GM21515 (cell line): ENCODE results near the gene WHRN.

Experiments
- ATAC-seq: cut with Tn5 transposase; IDR thresholded peaks from one replicate; pipeline ENCODE4 v1.9.1; 2021; ENCODE audit not compliant: unreplicated experiment

The WHRN gene

DNA sequence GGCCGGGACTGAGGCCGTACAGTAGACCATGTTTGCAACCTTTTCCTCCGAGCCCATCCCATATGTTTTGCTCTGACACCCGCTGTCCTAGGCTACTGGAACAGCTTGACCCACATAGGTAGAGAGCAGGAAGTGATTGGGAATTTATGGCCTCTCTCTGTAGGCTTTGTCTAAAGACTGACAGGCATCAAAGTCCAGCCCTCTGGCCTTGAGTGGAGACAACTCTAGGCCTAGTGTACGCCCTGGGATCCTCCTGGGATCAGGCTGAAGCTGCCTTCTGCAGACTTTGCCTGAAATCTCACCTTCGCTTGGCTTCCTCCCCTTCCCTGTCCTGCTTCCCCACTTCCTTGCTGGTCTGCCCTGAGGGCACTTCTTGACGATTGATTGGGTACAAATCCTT lies 103.9 kb downstream of the WHRN start:
- no peak for ATAC-seq

DNA sequence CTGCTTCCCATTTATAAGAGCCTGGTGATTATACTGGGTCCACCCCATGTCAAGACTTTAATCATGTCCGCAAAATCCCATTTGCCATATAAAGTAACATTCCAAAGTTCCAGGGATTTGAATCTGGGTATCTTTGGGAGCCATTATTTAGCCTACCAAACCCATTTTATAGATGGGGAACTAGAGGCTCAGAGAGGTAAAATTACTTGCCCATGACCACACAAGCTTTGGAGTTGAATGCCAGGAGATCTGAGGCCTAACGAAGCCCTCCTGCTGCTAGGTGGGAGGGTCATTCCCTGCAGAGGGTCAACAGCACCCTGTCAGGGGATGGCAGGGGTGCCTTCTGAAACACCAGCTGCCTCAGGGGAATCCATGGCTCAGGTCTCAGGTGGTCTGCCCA lies 104.5 kb downstream of the WHRN start:
- no peak for ATAC-seq

DNA sequence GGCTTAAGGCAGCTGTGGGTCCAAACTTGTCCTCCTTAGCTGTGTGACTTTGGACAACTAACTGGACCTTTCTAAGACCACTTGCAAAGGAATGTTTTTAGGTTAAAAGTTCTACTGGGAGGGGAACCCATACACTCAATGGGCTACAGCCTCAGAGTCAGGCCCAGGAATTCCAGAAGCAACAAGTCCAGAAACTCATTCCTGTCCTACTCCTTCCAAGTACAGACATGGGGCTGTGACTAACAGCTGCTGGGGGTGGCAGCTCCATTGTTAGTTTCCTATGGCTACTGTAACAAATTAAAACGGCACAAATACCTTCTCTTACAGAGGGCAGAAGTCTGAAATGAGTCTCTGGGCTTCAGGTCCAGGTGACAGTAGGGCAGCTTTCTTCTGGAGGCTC lies 105.1 kb downstream of the WHRN start:
- ATAC-seq, result no peak

DNA sequence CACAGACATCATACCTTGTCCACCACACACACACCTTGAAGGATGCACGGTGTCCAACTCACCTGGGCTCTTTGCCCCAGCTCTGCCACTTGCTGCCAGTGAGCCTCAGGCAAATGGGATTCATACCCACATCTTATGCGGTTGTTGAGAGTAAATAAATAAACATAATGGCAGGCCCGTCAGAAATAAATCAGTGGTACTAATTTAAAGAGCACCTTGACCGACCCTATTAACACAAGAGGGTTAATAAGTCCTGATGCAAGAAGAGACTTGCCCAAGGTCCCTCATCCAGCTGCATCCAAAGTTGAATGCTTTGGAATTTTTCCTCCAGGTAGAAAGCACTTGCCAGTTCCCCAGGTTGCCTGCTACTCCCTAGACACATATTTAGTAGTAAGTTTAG lies 105.9 kb downstream of the WHRN start:
- ATAC-seq, result no peak

DNA sequence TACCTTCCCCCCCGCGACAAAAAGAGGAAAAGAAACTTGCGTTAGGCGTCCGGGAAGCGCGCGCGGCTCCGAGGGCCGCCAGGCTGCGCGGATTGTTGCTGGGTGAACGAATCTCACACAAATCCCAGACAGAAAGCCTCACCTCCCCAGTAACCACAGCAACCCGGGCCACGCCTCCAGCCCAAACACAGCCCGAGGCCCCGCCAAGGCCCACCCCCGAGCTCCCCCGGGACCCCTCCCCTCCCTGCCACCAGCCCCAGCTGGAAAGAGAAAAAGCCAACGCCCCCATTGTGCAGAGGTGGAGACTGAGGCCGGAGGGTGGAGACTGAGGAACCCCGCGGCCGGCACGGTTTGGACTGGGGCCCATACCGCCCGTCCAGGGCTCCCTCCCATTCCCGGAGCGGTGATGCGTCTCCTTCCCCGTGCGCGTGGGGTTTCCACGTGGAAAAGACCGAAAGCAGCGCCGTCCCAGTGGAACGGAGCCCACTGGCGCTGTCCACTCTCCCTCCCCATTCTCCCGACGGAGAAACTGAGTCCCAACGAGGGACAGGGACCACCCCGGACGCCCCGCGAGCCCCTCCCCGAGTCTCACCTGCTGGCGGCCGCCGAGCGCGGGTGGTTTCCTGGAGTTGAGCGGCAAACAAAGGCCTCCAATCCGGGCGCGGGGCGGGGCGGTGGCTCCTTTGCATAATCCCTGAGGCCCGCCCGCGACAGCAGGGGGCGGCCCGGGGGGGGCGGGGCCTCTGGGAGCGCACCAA lies 107.2 kb downstream of the WHRN start:
- ATAC-seq, result peak; percentile 78

DNA sequence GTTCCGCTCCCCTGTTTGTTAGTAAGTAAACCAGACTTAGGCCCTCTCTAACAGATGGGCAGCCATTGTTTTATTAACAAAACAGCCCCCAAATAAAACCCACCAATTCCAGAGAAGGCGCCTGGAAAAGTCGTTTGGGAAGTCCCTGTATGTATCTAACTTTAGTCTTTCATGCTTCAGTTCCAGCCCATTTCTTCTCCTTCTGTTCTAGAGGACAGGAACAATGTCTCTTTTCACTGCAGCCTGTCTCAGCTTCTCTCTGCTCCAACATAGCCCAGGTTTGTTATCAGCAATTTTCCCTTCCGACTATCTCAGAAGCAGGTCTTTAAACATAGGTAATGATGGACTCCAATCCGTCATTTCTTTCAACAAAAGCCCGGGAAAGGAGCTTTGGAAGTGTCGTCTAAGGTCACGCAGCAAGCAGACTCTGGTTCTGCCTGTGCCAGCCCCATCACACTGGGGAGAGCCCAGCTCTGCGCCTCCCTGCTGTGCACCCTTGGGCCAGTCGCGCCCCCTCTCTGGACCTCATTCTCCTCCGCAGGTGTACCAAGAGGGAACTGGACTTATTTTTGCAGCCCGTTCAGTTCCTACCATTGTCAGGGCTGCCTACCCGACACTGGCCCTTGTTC lies 107.9 kb downstream of the WHRN start:
- no peak for ATAC-seq

DNA sequence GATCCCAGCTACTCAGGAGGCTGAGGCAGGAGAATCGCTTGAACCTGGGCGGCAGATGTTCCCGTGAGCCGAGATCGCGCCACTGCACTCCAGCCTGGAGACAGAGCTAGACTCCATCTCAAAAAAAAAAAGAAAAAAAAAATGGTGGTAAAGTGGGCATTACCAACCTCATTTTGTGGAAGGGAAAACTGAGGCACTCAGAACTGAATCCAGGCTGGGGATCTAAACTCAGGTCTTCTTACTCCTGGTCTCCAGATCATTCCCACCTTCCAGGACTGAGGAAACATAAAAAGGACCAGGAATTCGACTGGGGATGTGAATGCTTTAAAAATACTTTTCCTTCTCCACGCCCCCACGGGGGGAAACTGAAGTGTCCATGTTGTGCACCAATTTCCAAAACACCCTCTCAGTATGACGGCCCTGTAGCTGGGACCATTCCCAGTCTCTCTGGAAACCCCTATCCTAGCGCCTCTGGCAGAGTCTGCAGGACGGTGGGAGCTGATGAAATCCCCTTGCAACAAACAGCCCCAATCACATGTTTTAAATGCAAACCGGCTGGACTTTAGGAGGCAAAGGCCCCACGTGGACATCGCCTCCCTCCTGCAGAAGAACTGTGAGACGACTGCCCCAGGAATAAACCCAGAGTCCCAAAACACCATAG lies 108.6 kb downstream of the WHRN start:
- ATAC-seq, result no peak

DNA sequence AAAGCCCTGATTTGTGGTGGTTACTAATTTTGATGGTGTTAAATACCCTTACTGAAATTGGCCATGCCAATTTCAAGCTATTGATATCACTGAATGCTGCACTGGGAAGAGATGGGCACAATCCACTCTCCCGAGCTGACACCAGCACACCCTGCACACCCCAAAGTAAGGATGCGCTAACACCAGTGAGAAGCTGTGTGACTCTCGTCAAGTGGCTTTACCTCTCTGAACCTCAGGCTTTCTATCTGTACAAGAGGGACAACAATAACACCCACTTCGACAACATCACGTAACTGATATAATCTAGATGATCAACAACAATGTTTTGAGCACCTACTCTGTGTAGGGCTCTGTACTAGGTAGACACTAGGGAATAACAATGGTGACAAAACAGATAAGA lies 109.5 kb downstream of the WHRN start:
- ATAC-seq, result no peak

DNA sequence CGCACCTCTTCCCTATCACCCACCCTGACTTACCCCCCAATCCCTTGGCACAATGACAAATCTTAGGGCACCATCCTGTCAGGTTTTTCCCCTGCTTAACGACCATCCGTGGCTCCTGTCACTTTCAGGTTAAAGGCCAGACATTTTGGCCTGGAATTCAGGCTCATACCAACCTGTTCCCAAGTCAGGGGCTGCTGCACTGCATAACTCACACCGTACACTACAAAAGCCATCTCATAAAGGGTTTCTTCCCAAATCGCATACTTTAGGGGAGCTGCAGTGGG lies 110.0 kb downstream of the WHRN start:
- ATAC-seq, result no peak

DNA sequence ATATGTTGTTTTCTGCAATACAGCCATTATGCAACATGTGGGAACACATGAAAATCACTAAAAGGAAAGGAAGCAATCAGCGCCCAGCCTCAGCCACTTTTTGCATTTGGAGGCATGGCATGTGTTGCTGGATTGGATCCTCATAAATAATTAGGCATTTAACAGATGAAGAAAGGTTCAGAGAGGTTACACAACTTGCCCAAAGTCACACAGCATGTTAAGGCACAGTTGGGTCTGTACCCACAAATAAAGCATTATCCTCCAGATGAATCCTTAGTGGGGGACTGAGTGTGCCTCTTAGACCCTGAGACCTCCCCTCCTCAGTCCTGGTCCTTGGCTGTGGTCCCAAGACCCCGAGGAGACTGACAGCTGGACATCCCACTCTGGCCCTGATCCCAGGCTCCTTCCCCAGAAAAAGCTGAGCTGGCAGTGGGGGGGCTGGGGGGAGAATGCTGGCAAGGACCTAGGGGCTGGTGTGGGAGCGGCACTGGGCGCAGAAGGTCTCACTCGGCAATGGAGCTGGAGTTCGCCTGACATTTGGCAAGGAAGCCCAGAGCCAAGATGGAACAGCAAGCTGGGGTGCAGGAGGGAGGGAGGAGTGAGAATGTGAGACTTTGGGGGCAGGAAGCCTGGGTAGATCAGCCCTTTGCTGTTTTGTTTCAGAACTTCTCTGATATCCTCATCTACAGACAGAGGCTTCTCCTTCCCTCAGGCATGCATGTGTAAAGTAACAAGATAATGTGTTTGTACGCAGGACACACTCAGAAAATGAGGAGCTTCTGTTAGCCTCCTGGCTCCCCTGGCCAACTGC lies 110.5 kb downstream of the WHRN start:
- ATAC-seq, result no peak

DNA sequence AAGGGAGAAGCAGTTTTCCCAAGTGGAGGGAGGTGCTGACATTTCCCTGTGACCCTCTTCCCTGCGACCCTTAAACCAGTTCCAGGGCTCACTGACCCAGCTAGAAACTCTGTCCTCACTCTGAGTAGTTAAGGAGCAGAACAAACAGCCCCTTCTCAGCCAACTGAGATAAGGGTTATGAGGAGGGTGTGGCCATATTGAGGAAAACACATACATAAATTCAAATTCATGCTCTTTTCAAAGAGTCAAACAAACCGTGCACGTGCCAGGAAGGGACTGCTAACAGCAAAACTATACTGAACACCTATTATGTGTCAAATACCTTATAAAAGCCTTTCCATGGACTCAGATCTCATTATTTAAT lies 112.5 kb downstream of the WHRN start:
- no peak for ATAC-seq

DNA sequence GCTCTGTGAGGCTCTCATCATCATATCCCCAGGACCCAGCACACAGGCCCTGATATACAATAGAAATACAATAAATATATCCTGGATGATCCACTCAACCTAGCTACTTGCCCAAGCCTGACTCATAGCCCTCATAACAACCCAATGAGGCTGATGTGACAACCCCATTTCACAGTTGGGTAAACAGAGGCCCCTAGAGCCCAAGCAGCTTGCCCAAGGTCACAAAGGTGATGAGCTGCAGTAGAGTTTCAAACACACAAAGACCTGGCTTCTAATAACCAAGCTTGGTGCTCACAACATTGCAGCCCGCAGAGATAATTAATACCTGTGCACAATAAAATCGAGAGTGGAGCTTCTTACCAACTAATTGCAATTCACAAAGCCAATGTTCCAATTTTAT lies 114.3 kb downstream of the WHRN start:
- no peak for ATAC-seq

DNA sequence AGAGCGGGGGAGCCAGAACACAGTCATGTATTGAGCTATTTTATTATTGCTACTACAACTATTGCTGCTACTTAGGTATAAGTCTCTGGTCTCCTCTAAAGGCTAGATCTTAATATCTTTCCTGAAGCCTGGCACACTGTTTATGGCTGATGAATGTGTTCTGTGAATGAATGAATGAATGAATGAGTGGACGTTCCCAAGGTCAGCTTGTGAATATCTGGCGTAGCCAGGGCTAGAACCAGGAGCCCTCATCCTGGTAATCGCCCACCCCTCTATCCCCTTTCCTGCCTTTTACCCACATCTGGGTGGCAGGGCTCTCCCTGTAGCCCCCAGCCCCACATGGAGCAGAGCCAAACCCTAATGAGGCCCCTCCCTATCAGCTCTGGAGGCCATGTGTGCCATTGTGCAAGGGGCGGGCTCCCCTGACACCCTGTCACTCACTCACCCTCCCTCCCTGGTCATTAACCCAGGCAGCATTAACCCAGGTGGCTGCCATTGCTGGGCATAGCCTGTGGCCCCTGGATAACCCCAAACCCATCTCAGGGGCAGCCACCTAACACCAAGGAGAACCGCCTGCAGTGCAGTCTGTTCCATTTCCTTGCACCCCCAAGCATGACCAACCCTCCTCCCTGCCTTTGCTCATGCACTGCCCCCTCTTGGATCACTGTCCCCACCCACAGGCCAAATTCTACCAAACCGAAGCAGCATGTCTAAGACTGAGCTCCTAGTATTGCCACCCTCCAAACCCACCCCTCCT lies 115.5 kb downstream of the WHRN start:
- no peak for ATAC-seq

DNA sequence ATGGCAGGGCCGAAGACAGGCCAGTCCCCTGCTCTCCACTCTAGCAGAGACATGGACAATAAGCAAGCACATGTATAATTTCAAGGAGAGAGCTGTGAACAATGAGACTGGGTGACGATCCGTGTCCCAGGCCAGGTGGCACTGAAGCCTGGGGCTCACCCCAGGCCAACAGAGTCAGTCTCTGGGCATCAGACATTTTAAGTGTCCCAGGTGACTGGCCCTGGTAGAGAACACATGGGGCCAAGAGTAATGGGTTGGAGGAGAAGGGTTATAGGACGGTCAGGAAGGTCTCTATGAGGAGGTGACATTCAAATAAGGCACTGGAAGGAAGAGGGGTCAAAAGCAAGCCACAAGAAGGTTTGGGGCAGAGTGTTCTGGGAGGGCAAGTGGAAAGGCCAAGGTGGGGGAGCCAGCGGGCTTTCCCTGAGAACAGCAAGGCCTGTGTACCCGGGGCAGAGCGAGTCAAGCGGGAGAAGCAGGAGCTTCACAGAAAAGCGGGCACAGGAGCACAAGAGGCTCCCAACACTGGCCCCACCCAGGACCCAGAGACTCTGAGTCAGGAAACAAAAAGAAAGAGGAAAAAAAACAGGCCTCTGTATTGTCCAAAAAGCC lies 116.4 kb downstream of the WHRN start:
- ATAC-seq, result no peak

DNA sequence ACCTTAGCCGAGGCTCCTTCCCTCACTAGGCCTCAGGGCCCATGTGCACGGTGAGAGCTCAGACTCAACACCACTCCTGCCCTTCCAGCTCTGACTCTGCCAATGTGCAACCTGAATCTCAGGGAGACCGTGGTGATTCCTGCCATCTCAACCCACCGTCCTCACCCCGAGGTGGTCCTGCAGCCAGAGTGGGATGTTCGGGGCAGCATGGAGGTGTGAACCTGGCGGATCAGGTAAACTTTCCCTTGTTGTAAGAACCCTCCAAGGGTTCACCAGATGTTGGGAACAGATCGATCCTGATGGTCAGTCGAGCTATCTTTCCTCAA lies 117.0 kb downstream of the WHRN start:
- ATAC-seq, result no peak

DNA sequence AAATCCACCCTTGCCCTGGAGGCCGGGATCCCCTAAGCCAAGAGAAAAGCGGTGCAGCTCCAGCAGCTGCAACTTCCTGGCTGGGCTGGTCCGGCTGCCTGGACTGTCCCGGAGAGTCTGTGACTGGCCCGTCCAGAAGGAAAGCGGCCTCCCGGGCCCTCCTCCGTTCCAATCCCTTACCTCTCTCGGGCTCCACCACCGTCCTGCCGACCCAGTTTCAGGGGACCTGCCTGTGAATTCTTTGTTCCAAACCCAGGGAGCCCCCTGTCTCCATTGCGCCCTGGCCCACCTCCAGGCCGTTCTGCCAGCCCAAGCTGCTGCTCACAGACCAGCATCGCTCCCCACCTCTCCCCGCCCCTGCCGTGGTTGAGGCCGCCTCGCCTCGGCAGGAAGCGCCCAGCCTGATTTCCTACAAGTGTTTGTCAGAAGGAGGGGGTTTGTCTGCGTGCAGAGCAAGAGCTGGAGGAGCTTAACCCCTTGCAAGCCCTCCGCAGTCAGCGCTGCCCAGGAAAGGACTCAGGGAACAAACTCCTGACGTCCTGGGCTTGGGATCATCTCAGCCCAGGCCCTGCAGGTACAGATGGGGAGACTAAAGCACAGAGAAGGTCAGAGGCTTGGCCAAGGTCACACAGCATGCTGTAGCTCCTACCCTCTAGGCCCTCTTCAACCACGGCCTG lies 117.5 kb downstream of the WHRN start, which contains the start of gene AKNA:
TSS of gene AKNA (minus strand) at position 303 of the 677 bp plus-strand sequence. CDS start 6,649 bp downstream, outside the sequence.
- peak; percentile 32 for ATAC-seq

DNA sequence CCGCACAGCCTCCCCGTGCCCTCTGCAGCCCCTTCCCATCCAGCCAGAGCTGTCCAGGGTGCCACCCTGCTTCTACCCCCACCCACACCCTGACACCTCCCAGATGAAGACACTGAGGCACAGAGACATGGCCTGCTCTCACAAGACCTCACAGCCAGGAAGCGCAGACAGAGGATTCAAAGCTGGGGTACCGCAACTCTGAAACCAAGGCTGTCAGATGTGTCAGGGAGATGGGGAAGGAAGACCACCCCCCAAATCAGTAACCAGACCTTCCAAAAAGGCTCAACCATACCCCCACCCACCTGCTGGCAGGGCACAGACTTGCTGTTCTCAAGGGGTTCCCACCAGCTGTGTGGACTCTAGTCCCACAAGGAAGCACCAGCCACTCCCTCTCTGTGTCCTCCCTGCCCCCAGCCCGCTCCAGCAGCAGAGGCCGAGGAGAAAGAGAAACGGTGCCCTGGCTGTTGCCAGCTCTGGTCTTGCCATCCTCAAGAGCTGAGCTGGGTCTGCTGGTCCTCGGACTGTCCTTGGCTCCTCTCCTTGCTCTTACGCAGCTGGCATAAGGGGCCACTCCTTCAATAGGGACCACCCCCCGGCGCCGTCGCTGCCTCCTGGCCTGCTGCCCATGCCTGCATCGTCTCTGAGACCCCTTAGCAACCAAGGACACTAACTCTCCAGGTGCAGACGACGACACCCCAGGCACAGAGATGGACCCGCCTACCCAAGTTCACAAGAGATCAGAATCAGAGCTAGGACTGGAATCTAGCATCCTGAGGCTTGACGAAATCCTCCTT lies 118.2 kb downstream of the WHRN start:
- no peak for ATAC-seq

DNA sequence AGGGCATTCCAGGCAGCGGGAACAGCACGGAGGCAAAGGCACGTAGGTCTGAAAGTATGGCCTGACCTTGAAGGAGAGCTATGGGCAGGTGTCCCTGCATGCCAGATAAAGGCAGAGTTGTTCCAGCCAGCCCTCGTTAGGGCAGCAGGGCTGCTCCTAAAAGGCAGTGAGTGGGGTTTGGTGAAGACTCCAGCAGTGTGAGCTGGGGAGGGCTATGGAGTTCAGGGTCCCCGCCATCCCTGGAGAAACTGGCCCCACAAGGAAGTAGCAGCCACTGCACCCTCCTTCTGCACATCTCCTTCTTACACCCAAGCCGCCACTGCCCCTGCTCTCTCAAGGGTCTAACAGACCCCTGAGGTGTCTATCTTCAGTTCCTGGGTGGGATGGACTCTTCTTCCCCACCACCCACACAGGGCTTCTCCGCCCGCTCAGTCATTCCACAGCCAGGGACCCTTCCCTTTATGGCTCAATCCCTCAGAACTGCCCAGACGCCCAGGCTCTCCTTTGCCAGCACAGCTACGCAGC lies 118.8 kb downstream of the WHRN start:
- ATAC-seq, result no peak
